ENCODE results near the gene SEPTIN5. TPM values are rescaled to one million over a fixed set of nuclear protein-coding genes. Genes with fewer than 3 reads are reported as not detected.

Gene SEPTIN5
- total RNA-seq, 2 experiments from 2014 or later, result not detected

- intact Hi-C loops (cut with micrococcal nuclease; ENCODE audit: unreplicated experiment), result loop anchor here (2.0 kb wide), 1 partner anchor 41 kb away; no protein-coding TSS in a partner anchor
- Histone ChIP-seq H4K20me1 (ENCODE audit: insufficient read depth, low read length) (no peaks in the 10 kb centered on the region), H3K4me1 (ENCODE audit: insufficient read depth, low read length, poor library complexity, severe bottlenecking) (peaks cover 6% of the 10 kb centered on the region), H3K36me3 (ENCODE audit: insufficient read depth, low read length) (no peaks in the 10 kb centered on the region), H3K9me3 (ENCODE audit: low read length) (no peaks in the 10 kb centered on the region), H3K4me3 (ENCODE audit: low read depth, low read length, poor library complexity, severe bottlenecking) (peak overlapping the region; percentile 63), H3K27ac (ENCODE audit: low read depth, low read length, poor library complexity, severe bottlenecking) (no peak overlapping the region), H2AFZ (ENCODE audit: low read length) (peak overlapping the region; percentile 70; the same call in 1 of the 2 replicates), H3K9me2 (ENCODE audit: insufficient read depth, low read length) (no peaks in the 10 kb centered on the region), H3K4me2 (ENCODE audit: low read length) (peak overlapping the region; percentile 79), H3K79me2 (ENCODE audit: insufficient read depth, low read depth, low read length) (no peaks in the 10 kb centered on the region)
- POLR2A ChIA-PET, result no interaction called here
- CTCF ChIA-PET (ENCODE audit: unreplicated experiment), result interaction anchor here (0.9 kb wide), 1 partner anchor 155 kb away, joined by 5 read pairs; no protein-coding TSS in a partner anchor
- DNase-seq (ENCODE audit: low spot score), result no peak
- TF ChIP-seq CTCF (conservative IDR thresholded peaks at IDR 0.05; ENCODE audit: low read length) (no peak), EZH2phosphoT487 (IDR thresholded peaks at IDR 0.05; ENCODE audit: borderline replicate concordance, low read depth, low read length) (no peak)
- no TSS peak for BruUV-seq (replicated peaks)
These were observed 17.2 kb downstream of the SEPTIN5 start for GRCh38 chr22:19731361-19732135.

GRCh38 chr22:19732403-19733113 is 18.3 kb downstream of the SEPTIN5 start:
- no peak for TF ChIP-seq EZH2phosphoT487 (IDR thresholded peaks at IDR 0.05; ENCODE audit: borderline replicate concordance, low read depth, low read length)
- no peak for TF ChIP-seq CTCF (conservative IDR thresholded peaks at IDR 0.05; ENCODE audit: low read length)

More at GRCh38 chr22:19732403-19733113, 18.3 kb downstream of the SEPTIN5 start:
- no peak overlapping the region for H2AFZ ChIP-seq (ENCODE audit: low read length)
- H3K27ac ChIP-seq (ENCODE audit: low read depth, low read length, poor library complexity, severe bottlenecking), result no peak overlapping the region
- intact Hi-C loops (cut with micrococcal nuclease; ENCODE audit: unreplicated experiment), result no loop called here
- H3K9me3 ChIP-seq (ENCODE audit: low read length), result no peaks in the 10 kb centered on the region
- no peaks in the 10 kb centered on the region for H3K79me2 ChIP-seq (ENCODE audit: insufficient read depth, low read depth, low read length)
- no peak overlapping the region for H3K4me2 ChIP-seq (ENCODE audit: low read length)
- no peak for DNase-seq (ENCODE audit: low spot score)
- no peaks in the 10 kb centered on the region for H3K36me3 ChIP-seq (ENCODE audit: insufficient read depth, low read length)
- ChIA-PET POLR2A (interaction anchor here (0.5 kb wide), 1 partner anchor 312 kb away, joined by 3 read pairs; no protein-coding TSS in a partner anchor), CTCF (ENCODE audit: unreplicated experiment) (no interaction called here)
- H4K20me1 ChIP-seq (ENCODE audit: insufficient read depth, low read length), result no peaks in the 10 kb centered on the region
- H3K4me1 ChIP-seq (ENCODE audit: insufficient read depth, low read length, poor library complexity, severe bottlenecking), result peaks cover 6% of the 10 kb centered on the region
- H3K9me2 ChIP-seq (ENCODE audit: insufficient read depth, low read length), result no peaks in the 10 kb centered on the region
- no peak overlapping the region for H3K4me3 ChIP-seq (ENCODE audit: low read depth, low read length, poor library complexity, severe bottlenecking)
- BruUV-seq (replicated peaks), result no TSS peak
